H9 (cell line): Measurements from ENCODE around the gene CHD6. TPM values are rescaled to one million over a fixed set of nuclear protein-coding genes. Genes with fewer than 3 reads are reported as not detected.

ENCODE experiments used
- DNase-seq: peaks from one replicate; pipeline ENCODE4 v3.0.0-alpha.2; 2017
- H2AFZ ChIP-seq: one replicate; pipeline ENCODE4 v1.6.1; 2013; ENCODE audit warnings: mild to moderate bottlenecking, low read length, control low read depth, moderate library complexity
- H2AK5ac ChIP-seq: 2 replicates; pipeline ENCODE4 v1.6.1; 2013; ENCODE audit warnings: low read length, control low read depth, mixed read lengths; ENCODE audit not compliant: insufficient read length
- H2BK120ac ChIP-seq: one replicate; pipeline ENCODE4 v1.6.1; 2013; ENCODE audit warnings: low read depth, mild to moderate bottlenecking, low read length, control low read depth, inconsistent platforms; ENCODE audit not compliant: poor library complexity, severe bottlenecking
- H2BK12ac ChIP-seq: 2 replicates; pipeline ENCODE4 v1.6.1; 2013; ENCODE audit warnings: low read length, control low read depth, mixed read lengths, low read depth; ENCODE audit not compliant: insufficient read length
- H2BK15ac ChIP-seq: 2 replicates; pipeline ENCODE4 v1.6.1; 2013; ENCODE audit warnings: low read depth, low read length, control low read depth
- H2BK20ac ChIP-seq: one replicate; pipeline ENCODE4 v1.6.1; 2013; ENCODE audit warnings: low read depth, mild to moderate bottlenecking, low read length, control low read depth, inconsistent platforms; ENCODE audit not compliant: poor library complexity, severe bottlenecking
- H2BK5ac ChIP-seq: 2 replicates; pipeline ENCODE4 v1.6.1; 2013; ENCODE audit warnings: low read length, control low read depth, mixed read lengths; ENCODE audit not compliant: insufficient read length
- H3K14ac ChIP-seq: 2 replicates; pipeline ENCODE4 v1.6.1; 2013; ENCODE audit warnings: low read length, control low read depth; ENCODE audit not compliant: insufficient read depth
- H3K18ac ChIP-seq: 2 replicates; pipeline ENCODE4 v1.6.1; 2013; ENCODE audit warnings: low read depth, mild to moderate bottlenecking, mixed read lengths, low read length, control low read depth; ENCODE audit not compliant: insufficient read length
- H3K23ac ChIP-seq: 2 replicates; pipeline ENCODE4 v1.6.1; 2013; ENCODE audit warnings: low read length, control low read depth, mixed read lengths, low read depth; ENCODE audit not compliant: insufficient read length
- H3K23me2 ChIP-seq: 2 replicates; pipeline ENCODE4 v1.6.1; 2013; ENCODE audit warnings: low read depth, mild to moderate bottlenecking, mixed read lengths, low read length, control low read depth; ENCODE audit not compliant: insufficient read length, poor library complexity, severe bottlenecking
- H3K27ac ChIP-seq: 2 replicates; pipeline ENCODE4 v1.5.1; 2013; ENCODE audit warnings: low read length, control low read depth, mixed read lengths, low read depth; ENCODE audit not compliant: insufficient read length
- H3K27me3 ChIP-seq: 2 replicates; pipeline ENCODE4 v1.6.1; 2013; ENCODE audit warnings: low read length, control low read depth, inconsistent platforms; ENCODE audit not compliant: insufficient read depth
- H3K4ac ChIP-seq: 2 replicates; pipeline ENCODE4 v1.6.1; 2013; ENCODE audit warnings: low read depth, mild to moderate bottlenecking, control low read depth, inconsistent platforms, low read length, moderate library complexity
- H3K4me1 ChIP-seq: 2 replicates; pipeline ENCODE4 v1.6.1; 2013; ENCODE audit warnings: low read length, control low read depth, inconsistent platforms; ENCODE audit not compliant: insufficient read depth
- H3K4me2 ChIP-seq: 2 replicates; pipeline ENCODE4 v1.6.1; 2013; ENCODE audit warnings: low read length, control low read depth, mixed read lengths; ENCODE audit not compliant: insufficient read length, insufficient read depth
- H3K56ac ChIP-seq: 2 replicates; pipeline ENCODE4 v1.6.1; 2013; ENCODE audit warnings: low read depth, mild to moderate bottlenecking, mixed read lengths, low read length, control low read depth; ENCODE audit not compliant: insufficient read length
- H3K79me1 ChIP-seq: 2 replicates; pipeline ENCODE4 v1.6.1; 2013; ENCODE audit warnings: low read depth, mild to moderate bottlenecking, moderate library complexity, low read length, control low read depth, inconsistent platforms; ENCODE audit not compliant: insufficient read depth, poor library complexity, severe bottlenecking
- H3K79me2 ChIP-seq: 2 replicates; pipeline ENCODE4 v1.6.1; 2013; ENCODE audit warnings: low read length, control low read depth, inconsistent platforms; ENCODE audit not compliant: insufficient read depth
- H3K9ac ChIP-seq: 2 replicates; pipeline ENCODE4 v1.6.1; 2013; ENCODE audit warnings: low read length, control low read depth, mixed read lengths; ENCODE audit not compliant: insufficient read length; ENCODE audit errors: extremely low read depth
- H3K9me3 ChIP-seq: one replicate; pipeline ENCODE4 v1.6.1; 2013; ENCODE audit warnings: low read depth, low read length, inconsistent platforms; ENCODE audit not compliant: control insufficient read depth
- H3T11ph ChIP-seq: one replicate; pipeline ENCODE4 v1.6.1; 2013; ENCODE audit warnings: mild to moderate bottlenecking, low read length, control low read depth, inconsistent platforms
- H4K20me1 ChIP-seq: one replicate; pipeline ENCODE4 v1.6.1; 2013; ENCODE audit not compliant: control insufficient read depth, insufficient read length, insufficient read depth
- H4K5ac ChIP-seq: 2 replicates; pipeline ENCODE4 v1.6.1; 2013; ENCODE audit warnings: low read depth, mild to moderate bottlenecking, mixed read lengths, low read length, control low read depth; ENCODE audit not compliant: insufficient read length
- H4K8ac ChIP-seq: replicated peaks from 2 replicates; pipeline ENCODE4 v1.6.1; 2013; ENCODE audit warnings: low read length, control low read depth, mixed read lengths, low read depth; ENCODE audit not compliant: insufficient read length
- H4K91ac ChIP-seq: 2 replicates; pipeline ENCODE4 v1.6.1; 2013; ENCODE audit warnings: low read depth, mild to moderate bottlenecking, moderate library complexity, mixed read lengths, low read length, control low read depth; ENCODE audit not compliant: insufficient read length
- H3K27ac Mint-ChIP-seq, 3 experiments: 2 replicates in 2 of 3; 3 replicates in 1 of 3; pipeline ENCODE4 v1.8.0; 2020 to 2021; ENCODE audit warnings: mixed read lengths in 3 of 3, mild to moderate bottlenecking in 1 of 3, moderate library complexity in 1 of 3
- H3K27me3 Mint-ChIP-seq: 2 replicates; pipeline ENCODE4 v1.8.0; 2021; ENCODE audit warnings: low read depth, mild to moderate bottlenecking, moderate library complexity, mixed read lengths
- H3K36me3 Mint-ChIP-seq, 3 experiments: 2 replicates in 2 of 3; 3 replicates in 1 of 3; pipeline ENCODE4 v1.8.0; 2020 to 2021; ENCODE audit warnings: low read depth in 3 of 3, mixed read lengths in 3 of 3; ENCODE audit not compliant: insufficient read depth in 1 of 3
- H3K4me1 Mint-ChIP-seq, 2 experiments: 2 replicates each; pipeline ENCODE4 v1.8.0; 2020; ENCODE audit warnings: mixed read lengths in 2 of 2
- H3K4me3 Mint-ChIP-seq, 2 experiments: 2 replicates in 1 of 2; 3 replicates in 1 of 2; pipeline ENCODE4 v1.8.0; 2020 to 2021; ENCODE audit warnings: mild to moderate bottlenecking in 2 of 2, mixed read lengths in 2 of 2, moderate library complexity in 1 of 2
- H3K9me3 Mint-ChIP-seq, 2 experiments: 2 replicates in 1 of 2; 3 replicates in 1 of 2; pipeline ENCODE4 v1.8.0; 2020; ENCODE audit warnings: mild to moderate bottlenecking in 2 of 2, mixed read lengths in 2 of 2, moderate library complexity in 1 of 2
- WGBS: extraction: QIAGEN DNeasy Blood & Tissue Kit; methylation state at CpG from one replicate; pipeline ENCODE4 v1.1.7; 2013; ENCODE audit warnings: missing lambda C conversion rate, low lambda C conversion rate, mixed read lengths; ENCODE audit not compliant: insufficient read length; ENCODE audit errors: extremely low coverage; 5-methylcytosine and 5-hydroxymethylcytosine counted together
- total RNA-seq: library from RNA; stranded (reverse); gene quantifications from 2 replicates; pipeline ENCODE4 v1.2.1, GENCODE V29; 2021
- TF ChIP-seq, protein P1 (sequence below): fragments of 200-600 bp; sonication (generic); conservative IDR thresholded peaks from 3 replicates; pipeline ENCODE4 v1.8.0; 2021; ENCODE audit warnings: antibody characterized with exemption, mild to moderate bottlenecking

The CHD6 gene
- total RNA-seq, 1 experiment from 2014 or later, result 51.5 TPM

DNA sequence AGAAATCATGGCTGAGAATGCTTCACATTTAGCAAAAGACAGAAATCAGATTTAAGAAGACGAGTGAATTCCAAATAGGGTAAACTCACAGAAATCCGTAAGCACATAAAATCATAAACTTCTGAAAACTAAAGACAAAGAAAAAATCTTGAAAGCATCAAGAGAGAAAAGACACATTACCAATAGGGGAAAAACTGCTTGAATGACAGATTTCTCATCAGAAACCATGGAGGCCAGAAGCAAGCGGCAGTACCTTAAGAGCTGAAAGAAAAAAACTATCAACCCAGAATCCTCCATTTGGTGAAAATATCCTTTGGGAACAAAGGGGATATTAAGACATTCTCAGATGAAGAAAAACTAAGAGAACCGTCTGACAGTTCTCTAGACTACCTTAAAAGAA is 185.0 kb downstream of the CHD6 start:
- Histone ChIP-seq H2BK20ac (no peak overlapping the region), H3K56ac (no peak overlapping the region), H3K79me2 (no peaks in the 10 kb centered on the region), H2BK120ac (no peak overlapping the region), H3K14ac (no peak overlapping the region), H2AK5ac (no peak overlapping the region), H3K9ac (no peak overlapping the region), H4K5ac (no peak overlapping the region), H3K9me3 (no peaks in the 10 kb centered on the region), H4K91ac (no peak overlapping the region), H3K18ac (no peak overlapping the region), H2BK5ac (no peak overlapping the region), H2AFZ (no peak overlapping the region), H4K8ac (no peak overlapping the region), H2BK15ac (no peak overlapping the region), H2BK12ac (no peak overlapping the region), H3K79me1 (no peaks in the 10 kb centered on the region), H3T11ph (no peak overlapping the region), H3K4ac (no peak overlapping the region), H4K20me1 (no peaks in the 10 kb centered on the region), H3K23me2 (no peaks in the 10 kb centered on the region), H3K23ac (no peak overlapping the region), H3K27me3 (no peaks in the 10 kb centered on the region), H3K4me1 (no peaks in the 10 kb centered on the region), H3K4me2 (no peak overlapping the region), H3K27ac (no peak overlapping the region)
- Mint-ChIP-seq H3K4me3 (no peak overlapping the region), H3K36me3 (peaks cover 11 to 64% (median 57%) of the 10 kb centered on the region in 3 experiments; a peak in 6 of 7 replicates), H3K27ac (peak overlapping the region in 1 of 3 experiments; percentile 4; a peak in 1 of 7 replicates), H3K27me3 (no peaks in the 10 kb centered on the region), H3K4me1 (no peaks in the 10 kb centered on the region), H3K9me3 (no peaks in the 10 kb centered on the region)
- no peak for DNase-seq
- WGBS, result no CpG with 5 or more reads among the region's 4 CpGs
- TF ChIP-seq, protein P1, sequence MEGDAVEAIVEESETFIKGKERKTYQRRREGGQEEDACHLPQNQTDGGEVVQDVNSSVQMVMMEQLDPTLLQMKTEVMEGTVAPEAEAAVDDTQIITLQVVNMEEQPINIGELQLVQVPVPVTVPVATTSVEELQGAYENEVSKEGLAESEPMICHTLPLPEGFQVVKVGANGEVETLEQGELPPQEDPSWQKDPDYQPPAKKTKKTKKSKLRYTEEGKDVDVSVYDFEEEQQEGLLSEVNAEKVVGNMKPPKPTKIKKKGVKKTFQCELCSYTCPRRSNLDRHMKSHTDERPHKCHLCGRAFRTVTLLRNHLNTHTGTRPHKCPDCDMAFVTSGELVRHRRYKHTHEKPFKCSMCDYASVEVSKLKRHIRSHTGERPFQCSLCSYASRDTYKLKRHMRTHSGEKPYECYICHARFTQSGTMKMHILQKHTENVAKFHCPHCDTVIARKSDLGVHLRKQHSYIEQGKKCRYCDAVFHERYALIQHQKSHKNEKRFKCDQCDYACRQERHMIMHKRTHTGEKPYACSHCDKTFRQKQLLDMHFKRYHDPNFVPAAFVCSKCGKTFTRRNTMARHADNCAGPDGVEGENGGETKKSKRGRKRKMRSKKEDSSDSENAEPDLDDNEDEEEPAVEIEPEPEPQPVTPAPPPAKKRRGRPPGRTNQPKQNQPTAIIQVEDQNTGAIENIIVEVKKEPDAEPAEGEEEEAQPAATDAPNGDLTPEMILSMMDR, result no peak
